H7 (cell line): Measurements from ENCODE around the gene STXBP6. TPM values are rescaled to one million over a fixed set of nuclear protein-coding genes. Genes with fewer than 3 reads are reported as not detected.

Experiments used
- DNase-seq: peaks from one replicate; pipeline ENCODE4 v3.0.0; 2012
- H3K27me3 ChIP-seq: 2 replicates; pipeline ENCODE4 v1.6.0; 2011; ENCODE audit warnings: mild to moderate bottlenecking, low read length; ENCODE audit not compliant: control insufficient read depth, insufficient read depth
- H3K36me3 ChIP-seq: replicated peaks from 2 replicates; pipeline ENCODE4 v1.5.1; 2011; ENCODE audit warnings: low read length; ENCODE audit not compliant: control insufficient read depth, insufficient read depth
- H3K4me3 ChIP-seq: 2 replicates; pipeline ENCODE4 v1.5.1; 2011; ENCODE audit warnings: low read depth, mild to moderate bottlenecking, control low read depth, low read length, moderate library complexity; ENCODE audit not compliant: insufficient read depth
- total RNA-seq: library from RNA; depleted of rRNA; stranded (reverse); fragments of >200 nt; shearing (Covaris generic); gene quantifications from 2 replicates; pipeline ENCODE4 v1.2.3, GENCODE V29; 2014

STXBP6 gene
- total RNA-seq, 1 experiment from 2014 or later, result 1.0 TPM

DNA sequence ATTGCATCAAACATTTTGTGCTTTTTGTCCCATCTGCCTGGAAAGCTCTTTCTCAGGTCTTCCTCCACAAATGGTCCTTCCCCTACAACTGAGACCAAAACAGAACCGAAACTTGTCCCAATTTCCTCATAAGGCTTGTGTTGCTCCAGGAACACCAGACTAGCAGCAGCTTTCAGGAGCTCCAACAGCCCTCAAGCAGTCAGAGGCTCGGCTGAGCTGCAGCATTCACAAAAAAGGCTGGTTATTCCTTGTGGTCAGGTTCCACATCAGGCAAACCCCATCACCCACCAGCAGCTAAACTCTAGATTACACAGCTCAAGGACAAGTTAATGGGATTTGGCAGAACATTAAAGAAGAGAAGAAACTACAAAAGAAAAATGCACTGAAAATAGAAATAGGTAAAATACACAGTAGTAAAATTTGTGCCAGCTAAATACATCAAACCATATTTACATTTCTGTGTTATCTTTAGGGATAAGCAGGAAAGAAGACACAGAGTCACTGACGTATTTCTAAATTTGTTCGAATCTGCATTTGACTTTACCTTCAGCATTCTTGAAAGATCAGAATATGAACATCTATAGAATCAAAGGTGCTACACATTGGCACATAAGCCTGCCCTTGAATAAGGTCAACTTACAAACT, 141.2 kb downstream of the STXBP6 start:
- DNase-seq, result no peak
- H3K4me3 ChIP-seq, result no peak overlapping the region
- no peaks in the 10 kb centered on the region for H3K27me3 ChIP-seq
- H3K36me3 ChIP-seq, result no peaks in the 10 kb centered on the region

DNA sequence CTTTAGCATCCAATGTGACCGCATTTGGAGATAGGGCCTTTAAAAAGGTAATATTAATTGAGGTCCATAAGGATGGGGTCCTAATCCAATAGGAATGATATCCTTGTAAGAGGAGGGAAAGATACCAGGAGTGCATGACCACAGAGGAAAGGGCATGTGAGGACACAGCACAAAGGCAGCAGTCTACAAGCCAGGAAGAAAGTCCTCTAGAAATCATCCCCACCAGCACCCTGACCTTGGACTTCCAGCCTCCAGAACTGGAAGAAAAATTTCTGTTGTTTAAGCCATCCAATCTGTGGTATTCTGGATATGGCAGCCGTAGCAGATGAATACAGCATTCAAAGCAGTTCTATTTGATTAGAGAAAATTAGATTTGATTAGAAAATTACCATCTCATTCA, 145.4 kb downstream of the STXBP6 start:
- Histone ChIP-seq H3K27me3 (no peaks in the 10 kb centered on the region), H3K36me3 (no peaks in the 10 kb centered on the region)
- DNase-seq, result no peak

DNA sequence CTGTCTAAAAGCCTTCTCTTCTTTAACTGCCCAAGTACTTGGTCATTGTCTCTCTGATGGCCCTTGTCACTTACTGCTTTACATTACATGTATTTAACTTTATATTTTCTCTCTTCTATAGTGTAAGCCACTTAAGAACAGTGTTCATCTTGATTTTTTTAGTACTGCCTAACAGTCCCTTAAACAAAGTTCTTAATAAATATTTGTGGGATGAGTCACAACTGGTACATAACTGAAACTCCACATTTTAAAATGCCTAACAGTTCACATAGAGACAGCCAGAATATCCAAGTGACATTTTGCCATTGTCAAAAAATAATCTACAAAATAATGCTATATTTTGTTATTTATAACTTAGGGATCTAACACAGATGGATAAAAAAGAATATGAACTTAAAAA, 146.6 kb downstream of the STXBP6 start:
- no peak for DNase-seq
- Histone ChIP-seq H3K36me3 (no peaks in the 10 kb centered on the region), H3K4me3 (no peak overlapping the region), H3K27me3 (no peaks in the 10 kb centered on the region)

More for the DNA sequence above, 145.4 kb downstream of the STXBP6 start:
- no peak overlapping the region for H3K4me3 ChIP-seq

DNA sequence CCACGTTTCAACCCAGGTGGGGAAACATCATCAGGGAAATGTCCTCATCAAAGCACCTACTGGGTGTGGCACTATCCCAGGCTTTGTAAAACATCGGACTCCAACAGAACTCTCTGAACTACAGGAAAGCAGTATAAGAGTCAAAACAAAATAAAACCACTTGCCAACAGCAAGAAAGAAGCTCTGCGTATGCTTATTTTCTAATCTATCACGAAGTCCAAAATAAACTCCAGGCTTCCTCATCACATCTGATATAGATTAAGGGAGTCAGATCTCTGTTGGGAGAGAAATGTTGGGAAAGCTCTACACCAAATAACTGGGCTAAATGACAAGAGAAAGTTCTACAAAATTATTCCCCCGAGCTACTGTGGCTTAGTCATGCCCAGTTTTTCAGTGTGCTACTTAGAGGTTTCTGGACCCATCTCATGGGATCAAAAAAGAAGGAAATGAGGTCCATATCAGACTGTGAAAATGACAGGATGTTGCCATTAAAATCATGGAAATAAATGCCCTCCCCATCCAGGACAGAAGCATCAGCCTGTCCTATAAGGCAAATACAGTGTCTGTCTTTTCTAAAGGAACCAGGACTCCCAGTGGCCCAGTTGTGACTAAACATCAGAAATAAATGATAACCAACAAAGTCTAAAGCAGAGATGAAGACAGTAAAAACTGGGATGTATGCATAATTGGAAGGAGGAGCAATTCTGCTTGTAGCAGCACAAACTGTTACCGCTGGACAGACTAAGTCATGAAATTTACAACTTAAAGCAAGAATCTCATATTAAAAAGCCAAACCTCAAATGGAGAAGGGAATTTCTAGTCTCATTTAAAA, 149.5 kb downstream of the STXBP6 start:
- Histone ChIP-seq H3K36me3 (no peaks in the 10 kb centered on the region), H3K4me3 (no peak overlapping the region), H3K27me3 (no peaks in the 10 kb centered on the region)
- DNase-seq, result no peak

DNA sequence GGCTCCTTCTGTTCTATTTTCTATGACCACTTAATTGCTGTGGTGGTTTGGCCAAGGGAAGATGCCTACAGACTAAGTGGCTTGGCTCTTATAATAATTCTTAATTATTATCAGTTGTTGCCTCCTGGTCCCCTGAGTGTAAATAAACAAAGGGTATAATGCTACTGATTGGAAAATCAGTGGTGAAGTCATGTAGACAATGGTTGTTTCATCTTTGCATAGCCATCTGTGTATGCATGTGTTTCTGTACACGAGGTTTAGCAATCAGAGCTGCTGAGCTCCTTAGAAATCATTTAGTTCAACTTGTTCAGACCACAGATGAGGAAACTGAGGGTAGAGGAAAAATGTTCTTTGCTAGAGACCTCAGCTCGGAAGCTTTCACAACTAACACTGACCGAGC, 152.2 kb downstream of the STXBP6 start:
- no peak for DNase-seq
- Histone ChIP-seq H3K27me3 (no peaks in the 10 kb centered on the region), H3K4me3 (no peak overlapping the region), H3K36me3 (no peaks in the 10 kb centered on the region)

DNA sequence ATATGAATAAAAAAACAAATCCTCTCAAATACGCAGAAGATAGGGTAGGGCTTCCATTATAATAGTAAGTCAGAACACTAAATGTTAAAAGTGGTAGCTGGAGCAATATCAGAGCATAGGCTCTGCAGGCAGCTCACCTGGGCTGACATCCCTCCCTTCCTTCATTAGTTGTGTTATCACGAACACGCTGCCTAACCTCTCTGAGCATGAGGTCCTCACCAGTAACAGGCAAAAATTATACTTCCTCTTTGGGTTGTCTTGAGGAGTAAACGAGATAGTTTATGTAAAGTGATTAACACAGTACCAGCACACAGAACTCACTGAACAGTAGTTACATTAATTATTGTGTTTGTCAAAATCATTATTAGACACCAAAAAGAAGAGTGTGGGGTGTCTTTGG, 154.3 kb downstream of the STXBP6 start:
- Histone ChIP-seq H3K27me3 (no peaks in the 10 kb centered on the region), H3K4me3 (no peak overlapping the region), H3K36me3 (no peaks in the 10 kb centered on the region)
- no peak for DNase-seq

DNA sequence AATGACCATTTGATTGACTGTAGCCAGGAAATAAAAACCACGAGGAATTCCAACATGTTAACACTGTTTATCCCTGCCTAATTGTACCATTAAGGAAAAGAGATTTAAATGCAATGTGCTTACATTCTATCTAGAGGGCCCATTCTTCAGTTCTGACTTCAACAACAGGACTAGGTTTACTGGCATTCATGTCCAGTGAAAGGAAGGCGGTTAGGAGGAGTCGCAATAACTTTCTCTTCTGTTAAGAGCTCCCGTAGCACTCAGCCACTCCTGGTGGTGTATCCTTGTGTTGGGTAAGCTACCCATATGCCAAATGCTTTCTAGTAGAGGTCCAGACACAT, 154.7 kb downstream of the STXBP6 start:
- Histone ChIP-seq H3K36me3 (no peaks in the 10 kb centered on the region), H3K4me3 (no peak overlapping the region), H3K27me3 (no peaks in the 10 kb centered on the region)
- DNase-seq, result no peak

DNA sequence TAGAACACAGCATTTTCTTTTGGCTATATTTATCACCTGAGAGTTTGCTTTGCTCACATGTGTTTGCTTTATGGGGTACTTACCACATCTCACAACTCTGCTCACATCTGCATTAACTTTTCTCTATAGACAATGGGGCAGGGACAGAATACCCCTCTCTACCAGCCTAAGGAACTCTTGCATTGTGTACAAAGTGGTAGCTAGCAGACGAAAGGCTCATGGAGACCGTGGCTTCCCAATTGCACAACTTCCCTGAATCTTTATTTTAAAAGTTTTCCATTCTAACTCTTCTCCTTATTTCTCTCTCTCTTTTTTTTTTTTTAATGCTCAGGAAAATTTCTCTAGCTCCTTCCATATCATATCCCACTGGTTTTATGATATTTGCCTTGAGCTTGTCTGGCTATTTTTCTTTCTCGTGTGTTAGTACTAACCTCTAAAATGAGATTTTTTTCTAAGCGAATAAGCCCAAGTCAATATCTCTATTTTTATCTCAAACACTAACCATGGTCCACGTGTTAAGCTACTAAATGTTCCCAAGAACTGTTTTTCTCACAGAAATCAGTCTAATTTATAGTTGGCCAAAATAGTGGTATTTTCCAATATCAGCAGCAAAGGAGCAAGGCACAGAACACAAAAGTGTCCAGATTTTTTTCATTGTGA, 155.2 kb downstream of the STXBP6 start:
- no peak for DNase-seq
- Histone ChIP-seq H3K27me3 (no peaks in the 10 kb centered on the region), H3K36me3 (no peaks in the 10 kb centered on the region), H3K4me3 (no peak overlapping the region)

DNA sequence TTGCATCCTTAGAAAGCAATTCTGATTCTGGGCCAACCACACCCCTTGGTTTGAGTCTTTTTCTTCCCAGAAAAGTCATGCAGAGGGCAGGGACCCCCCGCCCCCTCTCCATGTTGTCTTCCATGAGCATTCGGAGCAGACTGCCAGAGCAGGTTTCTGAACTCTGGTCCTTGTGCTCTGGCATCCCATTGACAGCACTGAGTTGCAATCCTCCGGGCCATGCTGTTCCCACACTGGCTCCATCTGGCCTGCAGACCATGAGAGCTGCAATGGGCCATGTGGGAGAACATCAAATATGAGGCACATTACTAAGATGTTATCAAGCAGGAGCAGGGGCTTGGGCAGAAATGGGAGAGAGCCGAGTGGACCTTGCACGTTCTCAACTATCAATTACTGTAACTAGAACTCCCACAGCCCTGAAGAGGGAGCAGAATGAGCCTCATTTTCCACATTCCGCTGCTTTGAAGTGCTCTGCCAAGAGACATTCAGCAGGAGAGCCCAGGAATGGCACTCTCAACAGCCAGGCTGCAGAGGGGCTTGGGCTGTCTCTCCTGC, 157.4 kb downstream of the STXBP6 start:
- Histone ChIP-seq H3K36me3 (no peaks in the 10 kb centered on the region), H3K4me3 (no peak overlapping the region), H3K27me3 (no peaks in the 10 kb centered on the region)
- DNase-seq, result no peak

DNA sequence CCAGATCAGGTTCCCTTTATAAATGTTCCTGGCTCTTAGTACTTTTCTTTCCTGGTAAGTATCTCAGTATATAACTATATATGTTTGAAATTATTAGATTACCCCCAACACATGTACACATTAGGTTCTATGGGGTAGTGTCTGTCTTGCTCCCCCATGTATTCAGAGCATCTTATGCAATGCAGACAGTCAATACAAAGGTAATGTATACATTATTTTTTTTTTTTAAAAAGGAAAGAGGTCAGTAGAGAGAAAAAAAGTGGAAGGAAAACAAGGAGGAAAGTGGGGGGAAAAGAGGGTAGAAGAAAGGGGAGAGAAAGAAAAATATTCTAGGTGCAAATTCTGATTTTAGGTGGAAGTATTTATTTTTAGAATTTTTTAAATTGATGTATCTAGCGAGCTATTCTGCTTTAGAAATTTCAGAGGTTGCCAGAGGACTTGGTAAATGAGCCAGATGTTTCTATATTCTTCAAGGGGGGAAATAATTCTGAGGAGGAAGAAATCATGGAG, 157.9 kb downstream of the STXBP6 start:
- no peaks in the 10 kb centered on the region for H3K27me3 ChIP-seq
- no peak overlapping the region for H3K4me3 ChIP-seq
- no peaks in the 10 kb centered on the region for H3K36me3 ChIP-seq
- DNase-seq, result no peak

DNA sequence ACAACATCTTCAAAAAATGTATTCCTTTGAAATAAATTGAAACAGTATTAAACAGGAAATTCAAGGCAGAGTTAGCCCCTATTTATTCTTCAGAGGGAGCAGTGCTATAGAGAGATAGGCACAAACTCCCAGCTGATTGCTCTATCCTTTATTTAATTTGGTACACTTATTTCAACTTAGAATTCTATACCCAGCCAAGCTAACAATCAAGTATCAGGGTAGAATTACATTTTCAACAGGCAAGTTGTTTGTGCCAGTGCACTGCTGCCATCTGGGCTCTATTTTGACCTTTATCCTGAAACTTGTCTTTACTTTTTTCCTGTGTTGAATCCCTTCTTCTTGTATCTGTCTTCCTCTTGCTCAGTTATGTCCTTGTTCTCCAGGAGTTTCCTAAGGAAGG, 159.2 kb downstream of the STXBP6 start:
- no peaks in the 10 kb centered on the region for H3K27me3 ChIP-seq

DNA sequence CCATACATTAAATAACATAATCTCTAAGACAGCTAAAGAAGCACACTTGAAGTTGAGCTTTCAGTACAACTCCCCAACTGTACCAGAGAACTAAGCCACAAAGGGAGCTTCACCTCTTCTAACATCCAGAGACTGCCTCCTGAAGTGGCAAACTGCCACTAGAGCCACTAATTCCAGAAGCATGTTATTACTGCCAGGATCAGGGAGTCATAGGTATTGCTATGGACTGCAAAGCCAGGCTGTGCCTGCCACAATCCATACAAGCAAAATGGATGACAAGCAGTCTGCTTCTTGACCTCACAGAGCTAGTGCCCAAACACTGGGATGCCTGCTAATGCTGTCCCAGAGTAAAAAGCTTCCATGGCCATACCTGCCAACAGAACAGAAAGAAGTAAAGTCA, 160.1 kb downstream of the STXBP6 start:
- Histone ChIP-seq H3K4me3 (no peak overlapping the region), H3K36me3 (no peaks in the 10 kb centered on the region)
- DNase-seq, result no peak

More for the DNA sequence above, 159.2 kb downstream of the STXBP6 start:
- no peak overlapping the region for H3K4me3 ChIP-seq
- no peaks in the 10 kb centered on the region for H3K36me3 ChIP-seq
- no peak for DNase-seq

DNA sequence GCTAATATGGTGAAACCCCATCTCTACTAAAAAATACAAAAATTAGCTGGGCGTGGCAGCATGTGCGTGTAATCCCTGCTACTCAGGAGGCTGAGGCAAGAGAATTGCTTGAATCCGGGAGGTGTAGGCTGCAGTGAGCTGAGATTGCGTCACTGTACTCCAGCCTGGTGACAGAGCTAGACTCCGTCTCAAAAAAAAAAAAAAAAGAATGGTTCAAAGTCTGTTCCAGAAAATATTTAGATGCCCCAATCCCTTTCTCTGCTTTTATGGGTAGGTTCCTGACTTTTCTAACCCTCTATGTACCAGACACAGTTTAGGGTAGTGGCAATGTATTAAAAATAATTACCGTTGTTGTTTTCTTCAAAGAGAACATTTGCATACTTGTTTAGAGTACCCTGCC, 161.4 kb downstream of the STXBP6 start:
- H3K36me3 ChIP-seq, result no peaks in the 10 kb centered on the region

More for the DNA sequence above, 160.1 kb downstream of the STXBP6 start:
- no peaks in the 10 kb centered on the region for H3K27me3 ChIP-seq

DNA sequence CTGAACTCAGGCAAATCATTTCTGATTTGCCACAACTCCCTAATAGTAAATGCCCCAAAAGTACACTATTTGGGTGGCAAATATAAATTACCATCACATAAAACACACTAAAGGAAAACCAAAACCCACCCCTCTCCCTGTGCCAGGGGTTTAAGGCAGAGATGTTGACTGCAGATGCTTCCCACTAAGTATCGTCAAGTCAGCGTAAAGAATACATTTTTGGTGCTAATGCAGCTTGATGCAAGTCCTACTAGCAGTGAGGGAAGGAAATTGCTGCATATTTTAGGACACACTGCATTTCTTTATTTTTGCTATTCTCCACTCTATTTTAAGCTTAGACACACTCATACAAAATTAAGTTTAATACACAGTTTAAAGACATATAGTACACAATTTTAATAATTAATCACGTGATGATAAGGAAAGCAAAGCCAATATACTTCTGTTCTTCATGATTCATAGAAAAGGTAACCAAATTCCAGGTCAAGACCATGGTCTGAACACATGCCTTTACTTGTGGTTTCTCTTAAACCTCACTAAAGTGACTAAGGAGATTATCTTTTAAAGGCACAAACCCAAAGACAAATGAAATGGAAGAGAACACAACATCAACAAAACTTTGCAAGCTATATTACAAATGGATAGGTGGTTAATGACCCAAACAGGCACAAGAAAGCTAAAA, 162.2 kb downstream of the STXBP6 start:
- H3K36me3 ChIP-seq, result no peaks in the 10 kb centered on the region
- no peak for DNase-seq
- H3K4me3 ChIP-seq, result no peak overlapping the region
- H3K27me3 ChIP-seq, result no peaks in the 10 kb centered on the region

More for the DNA sequence above, 161.4 kb downstream of the STXBP6 start:
- no peak for DNase-seq
- no peak overlapping the region for H3K4me3 ChIP-seq
- H3K27me3 ChIP-seq, result no peaks in the 10 kb centered on the region
